ENCODE measurements around the gene SMYD3. TPM values are rescaled to one million over a fixed set of nuclear protein-coding genes. Genes with fewer than 3 reads are reported as not detected.

The SMYD3 gene
- total and polyA plus RNA-seq, 2 donors (not counting 1 experiment from before 2014, with no cell fraction given), result 9.7 to 37.2 TPM

GRCh38 chr1:245721488-245721887 lies 785.6 kb downstream of the SMYD3 start:
- ChIA-PET POLR2A (no interaction called here), CTCF (no interaction called here)
- Histone ChIP-seq H3K27ac (ENCODE audit: low read length in 2 of 2) (no peak overlapping the region), H3K4me2 (replicated peaks; ENCODE audit: low read depth, low read length, poor library complexity, severe bottlenecking) (no peak overlapping the region), H3K27me3 (replicated peaks in 1 of 4; ENCODE audit: control extremely low read depth in 1 of 4, control insufficient read depth in 3 of 4, insufficient read depth in 4 of 4, low read length in 3 of 4) (no peaks in the 10 kb centered on the region), H3K36me3 (replicated peaks in 1 of 2; ENCODE audit: control extremely low read depth in 1 of 2, control insufficient read depth in 1 of 2, extremely low read depth in 1 of 2, insufficient read depth in 2 of 2, low read length in 1 of 2) (no peaks in the 10 kb centered on the region), H3K4me3 (ENCODE audit: control extremely low read depth in 1 of 5, extremely low read depth in 1 of 5, insufficient read depth in 1 of 5, low read depth in 2 of 5, low read length in 4 of 5) (no peak overlapping the region), H3K9ac (ENCODE audit: low read length) (no peak overlapping the region), H3K4me1 (ENCODE audit: control insufficient read depth in 2 of 2, insufficient read depth in 2 of 2, low read length in 2 of 2) (no peaks in the 10 kb centered on the region), H2AFZ (ENCODE audit: insufficient read depth, low read depth, low read length, poor library complexity, severe bottlenecking) (no peak overlapping the region), H3K79me2 (ENCODE audit: control insufficient read depth, insufficient read depth, low read length) (no peaks in the 10 kb centered on the region), H3K9me3 (ENCODE audit: control extremely low read depth in 1 of 3, control insufficient read depth in 2 of 3, insufficient read depth in 1 of 3, low read length in 2 of 3) (peaks cover 0 to 17% (median 0%) of the 10 kb centered on the region in 3 donors), H4K20me1 (ENCODE audit: control insufficient read depth, insufficient read depth, low read length, poor library complexity, severe bottlenecking) (no peaks in the 10 kb centered on the region)
- ATAC-seq (ENCODE audit: low read depth), result no peak
- H3K27ac Mint-ChIP-seq, result no peak overlapping the region
- WGBS (ENCODE audit: insufficient coverage), result 91% methylated on average over 4 of the region's 4 CpGs
- H3K4me3 Mint-ChIP-seq, result no peak overlapping the region
- H3K4me1 Mint-ChIP-seq, result no peaks in the 10 kb centered on the region
- TF ChIP-seq CTCF (IDR thresholded peaks at IDR 0.05) (no peak), EZH2 (IDR thresholded peaks at IDR 0.05; ENCODE audit: borderline replicate concordance, insufficient read depth, low read depth, low read length, poor library complexity, severe bottlenecking) (no peak)
- intact Hi-C loops (cut with micrococcal nuclease), result no loop called here
- no peak for DNase-seq
- H3K27me3 Mint-ChIP-seq, result no peaks in the 10 kb centered on the region
- H3K9me3 Mint-ChIP-seq (ENCODE audit: insufficient read depth), result no peaks in the 10 kb centered on the region

GRCh38 chr1:245718951-245719350 lies 788.1 kb downstream of the SMYD3 start:
- H3K4me3 ChIP-seq (ENCODE audit: control extremely low read depth in 1 of 5, extremely low read depth in 1 of 5, insufficient read depth in 1 of 5, low read depth in 2 of 5, low read length in 4 of 5), result no peak overlapping the region
- intact Hi-C loops (cut with micrococcal nuclease), result no loop called here
- no peaks in the 10 kb centered on the region for H4K20me1 ChIP-seq (ENCODE audit: control insufficient read depth, insufficient read depth, low read length, poor library complexity, severe bottlenecking)
- CTCF ChIA-PET, result no interaction called here
- no peak for ATAC-seq (ENCODE audit: low read depth)
- Mint-ChIP-seq H3K4me3 (no peak overlapping the region), H3K9me3 (ENCODE audit: insufficient read depth) (no peaks in the 10 kb centered on the region), H3K27me3 (peaks cover 2% of the 10 kb centered on the region), H3K27ac (no peak overlapping the region), H3K4me1 (no peaks in the 10 kb centered on the region)
- H3K36me3 ChIP-seq (replicated peaks in 1 of 2; ENCODE audit: control extremely low read depth in 1 of 2, control insufficient read depth in 1 of 2, extremely low read depth in 1 of 2, insufficient read depth in 2 of 2, low read length in 1 of 2), result no peaks in the 10 kb centered on the region
- H3K27me3 ChIP-seq (replicated peaks in 1 of 4; ENCODE audit: control extremely low read depth in 1 of 4, control insufficient read depth in 3 of 4, insufficient read depth in 4 of 4, low read length in 3 of 4), result no peaks in the 10 kb centered on the region
- H3K27ac ChIP-seq (ENCODE audit: low read length in 2 of 2), result no peak overlapping the region
- POLR2A ChIA-PET, result no interaction called here
- H3K9ac ChIP-seq (ENCODE audit: low read length), result no peak overlapping the region
- no peak overlapping the region for H3K4me2 ChIP-seq (replicated peaks; ENCODE audit: low read depth, low read length, poor library complexity, severe bottlenecking)
- TF ChIP-seq CTCF (IDR thresholded peaks at IDR 0.05), result no peak
- TF ChIP-seq EZH2 (IDR thresholded peaks at IDR 0.05; ENCODE audit: borderline replicate concordance, insufficient read depth, low read depth, low read length, poor library complexity, severe bottlenecking), result no peak
- H2AFZ ChIP-seq (ENCODE audit: insufficient read depth, low read depth, low read length, poor library complexity, severe bottlenecking), result no peak overlapping the region
- no peaks in the 10 kb centered on the region for H3K79me2 ChIP-seq (ENCODE audit: control insufficient read depth, insufficient read depth, low read length)
- DNase-seq, result no peak
- H3K9me3 ChIP-seq (ENCODE audit: control extremely low read depth in 1 of 3, control insufficient read depth in 2 of 3, insufficient read depth in 1 of 3, low read length in 2 of 3), result peaks cover 0 to 14% (median 0%) of the 10 kb centered on the region in 3 donors
- H3K4me1 ChIP-seq (ENCODE audit: control insufficient read depth in 2 of 2, insufficient read depth in 2 of 2, low read length in 2 of 2), result no peaks in the 10 kb centered on the region
- 100% methylated on average over 3 of the region's 4 CpGs for WGBS (ENCODE audit: insufficient coverage)
